HCT116 (cell line): Measurements from ENCODE around the gene NEDD4L. TPM values are rescaled to one million over a fixed set of nuclear protein-coding genes. Genes with fewer than 3 reads are reported as not detected.

Experiments
- ATAC-seq: fragments of 200-7000 bp; cut with Tn5 transposase; 2 replicates; pipeline ENCODE4 v1.9.1; 2020; ENCODE audit warnings: mild to moderate bottlenecking, moderate library complexity
- BruUV-seq: library from RNA; stranded (reverse); fragments of 400-500 nt; replicated peaks from 2 replicates; lab custom pipeline; 2021; lab: Mats Ljungman, UMichigan
- CTCF ChIA-PET: fragments of 300-600 bp; sonication (Branson Sonifier 250); formaldehyde crosslinking; loops from one replicate; lab custom pipeline; 2021; ENCODE audit warnings: antibody characterized with exemption; lab: Charles Lee
- POLR2A ChIA-PET: fragments of 300-600, 350-600 bp; sonication (Branson Sonifier 250); formaldehyde crosslinking; loops from one replicate; lab custom pipeline; 2021; ENCODE audit warnings: antibody characterized with exemption; lab: Charles Lee
- RAD21 ChIA-PET, 2 experiments: fragments of 300-600 bp; sonication (Branson Sonifier 250); formaldehyde crosslinking; loops; one replicate each; lab custom pipeline; 2023; ENCODE audit warnings: low total read pairs in 2 of 2; ENCODE audit not compliant: uncharacterized antibody in 2 of 2, unreplicated experiment in 2 of 2, low non-redundant PET in 1 of 2; lab: Charles Lee
- DNase-seq: peaks from one replicate; pipeline ENCODE4 v3.0.0-alpha.2; 2010; ENCODE audit warnings: low read depth, low spot score
- H2AFZ ChIP-seq: fragments of 200-600 bp; shearing (Covaris generic), sonication (generic); 2 replicates; pipeline ENCODE4 v1.6.1; 2017; ENCODE audit warnings: low read depth, mixed run types, mixed read lengths, antibody characterized with exemption, low read length; ENCODE audit not compliant: poor library complexity, severe bottlenecking
- H3K27ac ChIP-seq: 2 replicates; pipeline ENCODE4 v1.5.1; 2012; ENCODE audit warnings: low read depth, low read length
- H3K27me3 ChIP-seq: fragments of 200-600 bp; sonication (generic); 2 replicates; pipeline ENCODE4 v1.6.1; 2016; ENCODE audit warnings: mixed run types, low read length, mixed read lengths; ENCODE audit not compliant: insufficient read depth
- H3K36me3 ChIP-seq, 2 experiments: fragments of 200-500 bp in 1 of 2; fragments of 200-600 bp in 1 of 2; sonication (Bioruptor generic) in 1 of 2; sonication (generic) in 1 of 2; 2 replicates each; pipeline versions ENCODE4 v1.5.1 to v1.6.1; 2014 to 2016; ENCODE audit warnings: low read length in 2 of 2, inconsistent platforms in 1 of 2, mixed read lengths in 1 of 2, mixed run types in 1 of 2; ENCODE audit not compliant: insufficient read depth in 2 of 2, control insufficient read depth in 1 of 2
- H3K4me1 ChIP-seq, 2 experiments: fragments of 200-600 bp in 1 of 2; sonication (generic) in 1 of 2; 2 replicates each; pipeline versions ENCODE4 v1.5.1 to v1.6.1; 2012 to 2017; ENCODE audit warnings: low read length in 2 of 2, inconsistent platforms in 1 of 2, mild to moderate bottlenecking in 1 of 2, mixed read lengths in 1 of 2, mixed run types in 1 of 2, moderate library complexity in 1 of 2; ENCODE audit not compliant: insufficient read depth in 2 of 2, control insufficient read depth in 1 of 2
- H3K4me2 ChIP-seq: fragments of 200-600 bp; sonication (generic); 2 replicates; pipeline ENCODE4 v1.6.1; 2017; ENCODE audit warnings: mixed run types, low read length, mixed read lengths
- H3K4me3 ChIP-seq, 2 experiments: fragments of 200-600 bp in 1 of 2; sonication (generic) in 1 of 2; replicated peaks in 1 of 2; 2 replicates each; pipeline ENCODE4 v1.5.1; 2011 to 2016; ENCODE audit warnings: low read length in 2 of 2, control low read depth in 1 of 2, low read depth in 1 of 2, mild to moderate bottlenecking in 1 of 2, mixed read lengths in 1 of 2, mixed run types in 1 of 2
- H3K79me2 ChIP-seq: fragments of 200-600 bp; sonication (generic); 2 replicates; pipeline ENCODE4 v1.6.1; 2017; ENCODE audit warnings: mild to moderate bottlenecking, mixed run types, low read length, moderate library complexity, mixed read lengths; ENCODE audit not compliant: insufficient read depth
- H3K9ac ChIP-seq: fragments of 200-600 bp; sonication (generic); 2 replicates; pipeline ENCODE4 v1.6.1; 2016; ENCODE audit warnings: low read length, mixed read lengths
- H3K9me2 ChIP-seq: fragments of 200-600 bp; sonication (generic), shearing (Covaris generic); 2 replicates; pipeline ENCODE4 v1.6.1; 2017; ENCODE audit warnings: mixed run types, mild to moderate bottlenecking, moderate library complexity; ENCODE audit not compliant: insufficient read depth
- H3K9me3 ChIP-seq, 2 experiments: fragments of 200-500 bp in 1 of 2; fragments of 200-600 bp in 1 of 2; sonication (Bioruptor generic) in 1 of 2; sonication (generic) in 1 of 2; 2 replicates each; pipeline ENCODE4 v1.6.1; 2014 to 2017; ENCODE audit warnings: low read length in 2 of 2, mixed read lengths in 2 of 2, inconsistent platforms in 1 of 2, low read depth in 1 of 2, mild to moderate bottlenecking in 1 of 2, mixed run types in 1 of 2, moderate library complexity in 1 of 2; ENCODE audit not compliant: control insufficient read depth in 1 of 2, insufficient read depth in 1 of 2
- H4K20me1 ChIP-seq: fragments of 200-600 bp; sonication (generic), shearing (Covaris generic); 2 replicates; pipeline ENCODE4 v1.6.1; 2017; ENCODE audit warnings: mixed run types, mild to moderate bottlenecking, moderate library complexity; ENCODE audit not compliant: insufficient read depth
- ATF3 ChIP-seq: IDR thresholded peaks from 2 replicates; pipeline ENCODE4 v1.6.1; 2012
- CEBPB ChIP-seq: IDR thresholded peaks from 2 replicates; pipeline ENCODE4 v1.6.1; 2012; ENCODE audit warnings: low read depth
- ELF1 ChIP-seq: IDR thresholded peaks from 2 replicates; pipeline ENCODE4 v1.6.1; 2012; ENCODE audit warnings: low read depth, borderline replicate concordance
- FOSL1 ChIP-seq: IDR thresholded peaks from 2 replicates; pipeline ENCODE4 v1.6.1; 2012; ENCODE audit warnings: low read depth
- JUND ChIP-seq: IDR thresholded peaks from 2 replicates; pipeline ENCODE4 v1.6.1; 2012
- MAX ChIP-seq: IDR thresholded peaks from 2 replicates; pipeline ENCODE4 v1.6.1; 2012
- POLR2A ChIP-seq: IDR thresholded peaks from 2 replicates; pipeline ENCODE4 v1.7.0; 2011; ENCODE audit warnings: borderline replicate concordance; ENCODE audit not compliant: insufficient read depth, insufficient read length; ENCODE audit errors: extremely low read depth
- POLR2AphosphoS5 ChIP-seq: IDR thresholded peaks from 2 replicates; pipeline ENCODE4 v1.6.1; 2011; ENCODE audit warnings: mild to moderate bottlenecking, low read depth, low read length, moderate library complexity
- RAD21 ChIP-seq: IDR thresholded peaks from 2 replicates; pipeline ENCODE4 v1.6.1; 2012; ENCODE audit warnings: low read depth, mild to moderate bottlenecking
- SP1 ChIP-seq: IDR thresholded peaks from 2 replicates; pipeline ENCODE4 v1.6.1; 2012; ENCODE audit warnings: low read depth
- SRF ChIP-seq: IDR thresholded peaks from 2 replicates; pipeline ENCODE4 v1.6.1; 2012; ENCODE audit warnings: low read depth
- TCF7L2 ChIP-seq: IDR thresholded peaks from 2 replicates; pipeline ENCODE4 v1.7.0; 2011; ENCODE audit warnings: borderline replicate concordance, inconsistent platforms; ENCODE audit not compliant: insufficient read depth, insufficient read length; ENCODE audit errors: extremely low read depth
- YY1 ChIP-seq: IDR thresholded peaks from 2 replicates; pipeline ENCODE4 v1.6.1; 2011; ENCODE audit warnings: low read length, low read depth, moderate library complexity, mild to moderate bottlenecking; ENCODE audit not compliant: insufficient replicate concordance; ENCODE audit errors: extremely low read depth
- ZBTB33 ChIP-seq: IDR thresholded peaks from 2 replicates; pipeline ENCODE4 v1.6.1; 2011; ENCODE audit warnings: mild to moderate bottlenecking, low read length, moderate library complexity; ENCODE audit not compliant: insufficient replicate concordance; ENCODE audit errors: extremely low read depth
- ZNF274 ChIP-seq: fragments of 200-500 bp; sonication (Bioruptor generic); IDR thresholded peaks from 2 replicates; pipeline ENCODE4 v1.6.1; 2014; ENCODE audit warnings: mild to moderate bottlenecking, low read depth, low read length, inconsistent platforms
- intact Hi-C: fragments of 100-400 bp; cut with micrococcal nuclease; formaldehyde crosslinking; loops from 2 replicates; pipeline ENCODE4 v1.10.0; 2022
- total RNA-seq: library from RNA; stranded (reverse); gene quantifications from one replicate; pipeline ENCODE4 v1.2.1, GENCODE V29; 2021; ENCODE audit not compliant: unreplicated experiment
- TF ChIP-seq, protein P1 (sequence below), 3 experiments: fragments of 200-600 bp in 1 of 3; sonication (generic) in 1 of 3; IDR thresholded peaks in 2 of 3; conservative IDR thresholded peaks in 1 of 3; 2 replicates each; pipeline ENCODE4 v1.5.1; 2012 to 2017; ENCODE audit warnings: low read depth in 2 of 3, low read length in 2 of 3, antibody characterized with exemption in 1 of 3, borderline replicate concordance in 1 of 3, control low read depth in 1 of 3, mild to moderate bottlenecking in 1 of 3, mixed read lengths in 1 of 3, mixed run types in 1 of 3, moderate library complexity in 1 of 3; ENCODE audit not compliant: insufficient read depth in 1 of 3

The NEDD4L gene
- total RNA-seq, 1 experiment from 2014 or later = 41.5 TPM

DNA sequence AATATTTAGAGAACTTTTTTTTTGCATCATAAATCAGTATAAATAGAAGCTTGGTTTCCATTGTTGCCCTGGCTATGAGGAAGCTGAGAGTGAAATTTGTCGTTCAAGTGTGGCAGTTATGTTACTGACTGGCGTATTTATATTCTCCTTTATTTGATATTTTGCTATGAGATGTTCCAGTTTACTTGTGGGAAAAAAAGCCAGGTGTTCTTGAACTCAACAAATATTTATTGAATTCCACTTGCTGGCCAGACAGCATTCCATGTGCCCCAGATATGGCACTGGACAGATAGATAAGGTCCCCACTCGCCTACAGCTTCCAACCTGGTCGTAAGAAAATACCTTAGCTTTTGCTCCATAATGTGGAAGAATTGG lies 44.7 kb downstream of the NEDD4L start:
- Histone ChIP-seq H3K4me3 (no peak overlapping the region), H4K20me1 (no peaks in the 10 kb centered on the region), H3K9me3 (no peaks in the 10 kb centered on the region), H2AFZ (no peak overlapping the region), H3K36me3 (no peaks in the 10 kb centered on the region), H3K9me2 (no peaks in the 10 kb centered on the region), H3K27ac (no peak overlapping the region), H3K9ac (no peak overlapping the region), H3K4me2 (no peak overlapping the region), H3K27me3 (no peaks in the 10 kb centered on the region), H3K79me2 (no peaks in the 10 kb centered on the region), H3K4me1 (peaks cover 12 to 14% of the 10 kb centered on the region in 2 experiments)
- BruUV-seq = no TSS peak
- TF ChIP-seq ATF3 (no peak), ZBTB33 (no peak), RAD21 (no peak), MAX (no peak), ZNF274 (no peak), TCF7L2 (no peak), JUND (no peak), SRF (no peak), YY1 (no peak), CEBPB (no peak), SP1 (no peak), POLR2AphosphoS5 (no peak), ELF1 (no peak), FOSL1 (no peak), POLR2A (no peak)
- TF ChIP-seq, protein P1, sequence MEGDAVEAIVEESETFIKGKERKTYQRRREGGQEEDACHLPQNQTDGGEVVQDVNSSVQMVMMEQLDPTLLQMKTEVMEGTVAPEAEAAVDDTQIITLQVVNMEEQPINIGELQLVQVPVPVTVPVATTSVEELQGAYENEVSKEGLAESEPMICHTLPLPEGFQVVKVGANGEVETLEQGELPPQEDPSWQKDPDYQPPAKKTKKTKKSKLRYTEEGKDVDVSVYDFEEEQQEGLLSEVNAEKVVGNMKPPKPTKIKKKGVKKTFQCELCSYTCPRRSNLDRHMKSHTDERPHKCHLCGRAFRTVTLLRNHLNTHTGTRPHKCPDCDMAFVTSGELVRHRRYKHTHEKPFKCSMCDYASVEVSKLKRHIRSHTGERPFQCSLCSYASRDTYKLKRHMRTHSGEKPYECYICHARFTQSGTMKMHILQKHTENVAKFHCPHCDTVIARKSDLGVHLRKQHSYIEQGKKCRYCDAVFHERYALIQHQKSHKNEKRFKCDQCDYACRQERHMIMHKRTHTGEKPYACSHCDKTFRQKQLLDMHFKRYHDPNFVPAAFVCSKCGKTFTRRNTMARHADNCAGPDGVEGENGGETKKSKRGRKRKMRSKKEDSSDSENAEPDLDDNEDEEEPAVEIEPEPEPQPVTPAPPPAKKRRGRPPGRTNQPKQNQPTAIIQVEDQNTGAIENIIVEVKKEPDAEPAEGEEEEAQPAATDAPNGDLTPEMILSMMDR (IDR thresholded peaks at IDR 0.05 in 2 of 3, conservative IDR thresholded peaks at IDR 0.05 in 1 of 3; ENCODE audit: borderline replicate concordance in 1 of 3, insufficient read depth in 1 of 3, low read depth in 2 of 3, low read length in 2 of 3) = no peak
- no peak for DNase-seq
- ChIA-PET RAD21 (no interaction called here), CTCF (no interaction called here), POLR2A (no interaction called here)
- intact Hi-C loops = no loop called here
- ATAC-seq = no peak
